ENCODE results near the gene IQCE. TPM values are rescaled to one million over a fixed set of nuclear protein-coding genes. Genes with fewer than 3 reads are reported as not detected.

The IQCE gene
- polyA plus RNA-seq, 1 donor from 2014 or later = 21.2 TPM

- H3K27me3 ChIP-seq (ENCODE audit: insufficient read depth, low read depth, low read length) = no peaks in the 10 kb centered on the region
- H4K20me1 ChIP-seq (ENCODE audit: insufficient read depth) = no peaks in the 10 kb centered on the region
- no peak overlapping the region for H3K4me3 ChIP-seq (ENCODE audit: low read length)
- H3K36me3 ChIP-seq (ENCODE audit: insufficient read depth, low read length) = no peaks in the 10 kb centered on the region
- no peak overlapping the region for H3K4me2 ChIP-seq (ENCODE audit: low read length)
- no peak overlapping the region for H3K9ac ChIP-seq (ENCODE audit: low read length)
- TF ChIP-seq REST (IDR thresholded peaks at IDR 0.05; ENCODE audit: borderline replicate concordance) (no peak), TAF1 (IDR thresholded peaks at IDR 0.05; ENCODE audit: low read depth) (no peak), CTCF (IDR thresholded peaks at IDR 0.05; ENCODE audit: poor library complexity, severe bottlenecking) (no peak), RAD21 (conservative IDR thresholded peaks at IDR 0.05) (no peak)
- no peaks in the 10 kb centered on the region for H3F3A ChIP-seq (ENCODE audit: insufficient read depth, low read length, poor library complexity, severe bottlenecking)
- H3K9me2 ChIP-seq (ENCODE audit: insufficient read depth, low read length) = no peaks in the 10 kb centered on the region
- H3K9me3 ChIP-seq (ENCODE audit: low read length) = no peaks in the 10 kb centered on the region
- no peaks in the 10 kb centered on the region for H3K79me2 ChIP-seq (replicated peaks; ENCODE audit: insufficient read depth, low read length)
- no peak overlapping the region for H3K27ac ChIP-seq (ENCODE audit: low read length)
- no peak overlapping the region for H2AFZ ChIP-seq (ENCODE audit: low read depth, low read length)
Measured at GRCh38 chr7:2587134-2587533, 28.4 kb downstream of the IQCE start.

GRCh38 chr7:2587778-2588177, 29.0 kb downstream of the IQCE start:
- H3K4me3 ChIP-seq (ENCODE audit: low read length) = no peak overlapping the region
- no peak overlapping the region for H3K9ac ChIP-seq (ENCODE audit: low read length)
- H3K9me3 ChIP-seq (ENCODE audit: low read length) = no peaks in the 10 kb centered on the region

More at GRCh38 chr7:2587778-2588177, 29.0 kb downstream of the IQCE start:
- Histone ChIP-seq H3F3A (ENCODE audit: insufficient read depth, low read length, poor library complexity, severe bottlenecking) (no peaks in the 10 kb centered on the region), H2AFZ (ENCODE audit: low read depth, low read length) (no peak overlapping the region), H4K20me1 (ENCODE audit: insufficient read depth) (no peaks in the 10 kb centered on the region), H3K79me2 (replicated peaks; ENCODE audit: insufficient read depth, low read length) (no peaks in the 10 kb centered on the region), H3K9me2 (ENCODE audit: insufficient read depth, low read length) (no peaks in the 10 kb centered on the region), H3K36me3 (ENCODE audit: insufficient read depth, low read length) (no peaks in the 10 kb centered on the region), H3K4me2 (ENCODE audit: low read length) (no peak overlapping the region), H3K27ac (ENCODE audit: low read length) (no peak overlapping the region), H3K27me3 (ENCODE audit: insufficient read depth, low read depth, low read length) (no peaks in the 10 kb centered on the region)
- TF ChIP-seq RAD21 (conservative IDR thresholded peaks at IDR 0.05) (no peak), CTCF (IDR thresholded peaks at IDR 0.05; ENCODE audit: poor library complexity, severe bottlenecking) (no peak), POLR2AphosphoS5 (IDR thresholded peaks at IDR 0.05) (no peak), SMC3 (conservative IDR thresholded peaks at IDR 0.05; ENCODE audit: poor library complexity) (no peak), REST (IDR thresholded peaks at IDR 0.05; ENCODE audit: borderline replicate concordance) (no peak), EZH2 (IDR thresholded peaks at IDR 0.05; ENCODE audit: borderline replicate concordance, insufficient read depth, low read length, poor library complexity, severe bottlenecking) (no peak), MXI1 (conservative IDR thresholded peaks at IDR 0.05; ENCODE audit: poor library complexity, severe bottlenecking) (no peak), EP300 (conservative IDR thresholded peaks at IDR 0.05; ENCODE audit: poor library complexity, severe bottlenecking) (no peak), TAF1 (IDR thresholded peaks at IDR 0.05; ENCODE audit: low read depth) (no peak)

Data from neural cell (in vitro differentiated cells).